H9 (cell line): Measurements from ENCODE around the gene DDX1. TPM values are rescaled to one million over a fixed set of nuclear protein-coding genes. Genes with fewer than 3 reads are reported as not detected.

Source experiments
- DNase-seq: peaks from one replicate; pipeline ENCODE4 v3.0.0-alpha.2; 2017
- H2AFZ ChIP-seq: one replicate; pipeline ENCODE4 v1.6.1; 2013; ENCODE audit warnings: mild to moderate bottlenecking, low read length, control low read depth, moderate library complexity
- H2AK5ac ChIP-seq: 2 replicates; pipeline ENCODE4 v1.6.1; 2013; ENCODE audit warnings: low read length, control low read depth, mixed read lengths; ENCODE audit not compliant: insufficient read length
- H2BK120ac ChIP-seq: one replicate; pipeline ENCODE4 v1.6.1; 2013; ENCODE audit warnings: low read depth, mild to moderate bottlenecking, low read length, control low read depth, inconsistent platforms; ENCODE audit not compliant: poor library complexity, severe bottlenecking
- H2BK12ac ChIP-seq: 2 replicates; pipeline ENCODE4 v1.6.1; 2013; ENCODE audit warnings: low read length, control low read depth, mixed read lengths, low read depth; ENCODE audit not compliant: insufficient read length
- H2BK15ac ChIP-seq: 2 replicates; pipeline ENCODE4 v1.6.1; 2013; ENCODE audit warnings: low read depth, low read length, control low read depth
- H2BK20ac ChIP-seq: one replicate; pipeline ENCODE4 v1.6.1; 2013; ENCODE audit warnings: low read depth, mild to moderate bottlenecking, low read length, control low read depth, inconsistent platforms; ENCODE audit not compliant: poor library complexity, severe bottlenecking
- H2BK5ac ChIP-seq: 2 replicates; pipeline ENCODE4 v1.6.1; 2013; ENCODE audit warnings: low read length, control low read depth, mixed read lengths; ENCODE audit not compliant: insufficient read length
- H3K14ac ChIP-seq: 2 replicates; pipeline ENCODE4 v1.6.1; 2013; ENCODE audit warnings: low read length, control low read depth; ENCODE audit not compliant: insufficient read depth
- H3K18ac ChIP-seq: 2 replicates; pipeline ENCODE4 v1.6.1; 2013; ENCODE audit warnings: low read depth, mild to moderate bottlenecking, mixed read lengths, low read length, control low read depth; ENCODE audit not compliant: insufficient read length
- H3K23ac ChIP-seq: 2 replicates; pipeline ENCODE4 v1.6.1; 2013; ENCODE audit warnings: low read length, control low read depth, mixed read lengths, low read depth; ENCODE audit not compliant: insufficient read length
- H3K23me2 ChIP-seq: 2 replicates; pipeline ENCODE4 v1.6.1; 2013; ENCODE audit warnings: low read depth, mild to moderate bottlenecking, mixed read lengths, low read length, control low read depth; ENCODE audit not compliant: insufficient read length, poor library complexity, severe bottlenecking
- H3K27ac ChIP-seq: 2 replicates; pipeline ENCODE4 v1.5.1; 2013; ENCODE audit warnings: low read length, control low read depth, mixed read lengths, low read depth; ENCODE audit not compliant: insufficient read length
- H3K27me3 ChIP-seq: 2 replicates; pipeline ENCODE4 v1.6.1; 2013; ENCODE audit warnings: low read length, control low read depth, inconsistent platforms; ENCODE audit not compliant: insufficient read depth
- H3K4ac ChIP-seq: 2 replicates; pipeline ENCODE4 v1.6.1; 2013; ENCODE audit warnings: low read depth, mild to moderate bottlenecking, control low read depth, inconsistent platforms, low read length, moderate library complexity
- H3K4me1 ChIP-seq: 2 replicates; pipeline ENCODE4 v1.6.1; 2013; ENCODE audit warnings: low read length, control low read depth, inconsistent platforms; ENCODE audit not compliant: insufficient read depth
- H3K4me2 ChIP-seq: 2 replicates; pipeline ENCODE4 v1.6.1; 2013; ENCODE audit warnings: low read length, control low read depth, mixed read lengths; ENCODE audit not compliant: insufficient read length, insufficient read depth
- H3K56ac ChIP-seq: 2 replicates; pipeline ENCODE4 v1.6.1; 2013; ENCODE audit warnings: low read depth, mild to moderate bottlenecking, mixed read lengths, low read length, control low read depth; ENCODE audit not compliant: insufficient read length
- H3K79me1 ChIP-seq: 2 replicates; pipeline ENCODE4 v1.6.1; 2013; ENCODE audit warnings: low read depth, mild to moderate bottlenecking, moderate library complexity, low read length, control low read depth, inconsistent platforms; ENCODE audit not compliant: insufficient read depth, poor library complexity, severe bottlenecking
- H3K79me2 ChIP-seq: 2 replicates; pipeline ENCODE4 v1.6.1; 2013; ENCODE audit warnings: low read length, control low read depth, inconsistent platforms; ENCODE audit not compliant: insufficient read depth
- H3K9ac ChIP-seq: 2 replicates; pipeline ENCODE4 v1.6.1; 2013; ENCODE audit warnings: low read length, control low read depth, mixed read lengths; ENCODE audit not compliant: insufficient read length; ENCODE audit errors: extremely low read depth
- H3K9me3 ChIP-seq: one replicate; pipeline ENCODE4 v1.6.1; 2013; ENCODE audit warnings: low read depth, low read length, inconsistent platforms; ENCODE audit not compliant: control insufficient read depth
- H3T11ph ChIP-seq: one replicate; pipeline ENCODE4 v1.6.1; 2013; ENCODE audit warnings: mild to moderate bottlenecking, low read length, control low read depth, inconsistent platforms
- H4K20me1 ChIP-seq: one replicate; pipeline ENCODE4 v1.6.1; 2013; ENCODE audit not compliant: control insufficient read depth, insufficient read length, insufficient read depth
- H4K5ac ChIP-seq: 2 replicates; pipeline ENCODE4 v1.6.1; 2013; ENCODE audit warnings: low read depth, mild to moderate bottlenecking, mixed read lengths, low read length, control low read depth; ENCODE audit not compliant: insufficient read length
- H4K8ac ChIP-seq: replicated peaks from 2 replicates; pipeline ENCODE4 v1.6.1; 2013; ENCODE audit warnings: low read length, control low read depth, mixed read lengths, low read depth; ENCODE audit not compliant: insufficient read length
- H4K91ac ChIP-seq: 2 replicates; pipeline ENCODE4 v1.6.1; 2013; ENCODE audit warnings: low read depth, mild to moderate bottlenecking, moderate library complexity, mixed read lengths, low read length, control low read depth; ENCODE audit not compliant: insufficient read length
- H3K27ac Mint-ChIP-seq, 3 experiments: 2 replicates in 2 of 3; 3 replicates in 1 of 3; pipeline ENCODE4 v1.8.0; 2020 to 2021; ENCODE audit warnings: mixed read lengths in 3 of 3, mild to moderate bottlenecking in 1 of 3, moderate library complexity in 1 of 3
- H3K27me3 Mint-ChIP-seq: 2 replicates; pipeline ENCODE4 v1.8.0; 2021; ENCODE audit warnings: low read depth, mild to moderate bottlenecking, moderate library complexity, mixed read lengths
- H3K36me3 Mint-ChIP-seq, 3 experiments: 2 replicates in 2 of 3; 3 replicates in 1 of 3; pipeline ENCODE4 v1.8.0; 2020 to 2021; ENCODE audit warnings: low read depth in 3 of 3, mixed read lengths in 3 of 3; ENCODE audit not compliant: insufficient read depth in 1 of 3
- H3K4me1 Mint-ChIP-seq, 2 experiments: 2 replicates each; pipeline ENCODE4 v1.8.0; 2020; ENCODE audit warnings: mixed read lengths in 2 of 2
- H3K4me3 Mint-ChIP-seq, 2 experiments: 2 replicates in 1 of 2; 3 replicates in 1 of 2; pipeline ENCODE4 v1.8.0; 2020 to 2021; ENCODE audit warnings: mild to moderate bottlenecking in 2 of 2, mixed read lengths in 2 of 2, moderate library complexity in 1 of 2
- H3K9me3 Mint-ChIP-seq, 2 experiments: 2 replicates in 1 of 2; 3 replicates in 1 of 2; pipeline ENCODE4 v1.8.0; 2020; ENCODE audit warnings: mild to moderate bottlenecking in 2 of 2, mixed read lengths in 2 of 2, moderate library complexity in 1 of 2
- WGBS: extraction: QIAGEN DNeasy Blood & Tissue Kit; methylation state at CpG from one replicate; pipeline ENCODE4 v1.1.7; 2013; ENCODE audit warnings: missing lambda C conversion rate, low lambda C conversion rate, mixed read lengths; ENCODE audit not compliant: insufficient read length; ENCODE audit errors: extremely low coverage; 5-methylcytosine and 5-hydroxymethylcytosine counted together
- total RNA-seq: library from RNA; stranded (reverse); gene quantifications from 2 replicates; pipeline ENCODE4 v1.2.1, GENCODE V29; 2021
- TF ChIP-seq, protein P1 (sequence below): fragments of 200-600 bp; sonication (generic); conservative IDR thresholded peaks from 3 replicates; pipeline ENCODE4 v1.8.0; 2021; ENCODE audit warnings: antibody characterized with exemption, mild to moderate bottlenecking

DDX1 gene
- total RNA-seq, 1 experiment from 2014 or later, result 120 TPM

DNA sequence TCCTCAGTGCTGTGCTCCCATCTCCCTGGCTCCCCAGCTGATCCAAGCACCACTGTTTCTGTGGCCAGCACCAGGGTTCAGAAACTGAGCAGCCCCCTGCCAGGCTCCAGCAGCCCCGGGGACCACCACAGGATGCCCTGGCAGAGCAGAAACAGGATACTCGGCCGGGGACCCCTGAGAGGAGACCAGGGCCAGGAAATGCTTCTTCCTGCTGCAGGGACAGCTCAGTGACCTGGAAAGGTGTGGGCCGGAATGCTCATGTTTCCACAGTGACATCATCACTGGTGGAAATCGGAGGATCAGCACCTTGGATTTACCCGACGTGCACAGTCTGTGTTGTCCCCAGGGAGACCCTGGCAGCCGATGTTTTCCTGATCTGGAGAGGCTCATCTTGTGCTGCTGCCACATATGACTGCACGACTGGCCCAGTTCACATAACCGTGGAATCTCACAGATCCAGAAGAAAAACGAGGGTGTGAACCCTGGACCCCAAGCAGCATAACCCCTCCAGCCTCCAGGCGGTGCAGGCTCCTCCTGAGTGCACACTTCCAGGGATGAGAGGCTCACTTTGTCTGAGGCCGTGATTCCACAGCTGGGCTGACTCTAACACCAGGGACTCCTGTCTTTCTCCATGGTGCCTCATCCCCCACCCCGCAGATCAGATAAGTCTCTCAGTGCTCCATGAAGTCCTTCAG, 58.0 kb downstream of the DDX1 start:
- Histone ChIP-seq H3K56ac (no peak overlapping the region), H2BK20ac (no peak overlapping the region), H3K4ac (no peak overlapping the region), H2BK5ac (no peak overlapping the region), H3T11ph (no peak overlapping the region), H2BK15ac (no peak overlapping the region), H3K79me2 (no peaks in the 10 kb centered on the region), H2BK12ac (no peak overlapping the region), H3K23me2 (no peaks in the 10 kb centered on the region), H3K23ac (no peak overlapping the region), H4K20me1 (no peaks in the 10 kb centered on the region), H3K4me1 (no peaks in the 10 kb centered on the region), H4K8ac (no peak overlapping the region), H3K27ac (no peak overlapping the region), H3K4me2 (no peak overlapping the region), H3K9ac (no peak overlapping the region), H3K79me1 (no peaks in the 10 kb centered on the region), H4K91ac (no peak overlapping the region), H4K5ac (no peak overlapping the region), H3K9me3 (no peaks in the 10 kb centered on the region), H3K27me3 (no peaks in the 10 kb centered on the region), H2AK5ac (no peak overlapping the region), H3K18ac (no peak overlapping the region), H2BK120ac (no peak overlapping the region), H3K14ac (no peak overlapping the region), H2AFZ (no peak overlapping the region)
- no peak for DNase-seq
- H3K36me3 Mint-ChIP-seq, result no peaks in the 10 kb centered on the region; a peak in 1 of 7 replicates
- no CpG with 5 or more reads among the region's 14 CpGs for WGBS
- H3K27me3 Mint-ChIP-seq, result peaks cover 4% of the 10 kb centered on the region
- H3K4me1 Mint-ChIP-seq, result peaks cover 7 to 10% of the 10 kb centered on the region in 2 experiments
- H3K27ac Mint-ChIP-seq, result no peak overlapping the region
- TF ChIP-seq, protein P1, sequence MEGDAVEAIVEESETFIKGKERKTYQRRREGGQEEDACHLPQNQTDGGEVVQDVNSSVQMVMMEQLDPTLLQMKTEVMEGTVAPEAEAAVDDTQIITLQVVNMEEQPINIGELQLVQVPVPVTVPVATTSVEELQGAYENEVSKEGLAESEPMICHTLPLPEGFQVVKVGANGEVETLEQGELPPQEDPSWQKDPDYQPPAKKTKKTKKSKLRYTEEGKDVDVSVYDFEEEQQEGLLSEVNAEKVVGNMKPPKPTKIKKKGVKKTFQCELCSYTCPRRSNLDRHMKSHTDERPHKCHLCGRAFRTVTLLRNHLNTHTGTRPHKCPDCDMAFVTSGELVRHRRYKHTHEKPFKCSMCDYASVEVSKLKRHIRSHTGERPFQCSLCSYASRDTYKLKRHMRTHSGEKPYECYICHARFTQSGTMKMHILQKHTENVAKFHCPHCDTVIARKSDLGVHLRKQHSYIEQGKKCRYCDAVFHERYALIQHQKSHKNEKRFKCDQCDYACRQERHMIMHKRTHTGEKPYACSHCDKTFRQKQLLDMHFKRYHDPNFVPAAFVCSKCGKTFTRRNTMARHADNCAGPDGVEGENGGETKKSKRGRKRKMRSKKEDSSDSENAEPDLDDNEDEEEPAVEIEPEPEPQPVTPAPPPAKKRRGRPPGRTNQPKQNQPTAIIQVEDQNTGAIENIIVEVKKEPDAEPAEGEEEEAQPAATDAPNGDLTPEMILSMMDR, result no peak
- H3K9me3 Mint-ChIP-seq, result no peaks in the 10 kb centered on the region
- no peak overlapping the region for H3K4me3 Mint-ChIP-seq
